Activated CD4-positive, alpha-beta T cell treated with anti-CD3 and anti-CD28 coated beads for 36 hours (primary cell): ENCODE data around the gene MCRIP2. TPM values are rescaled to one million over a fixed set of nuclear protein-coding genes. Genes with fewer than 3 reads are reported as not detected.
A peak's percentile ranks its signal among the peaks of the same experiment; 100 is the strongest.

Experiments
- ATAC-seq: fragments of 200-7000 bp; cut with Tn5 transposase; one replicate; pipeline ENCODE4 v1.10.0; 2021; ENCODE audit warnings: mild to moderate bottlenecking, moderate library complexity
- CTCF ChIA-PET: fragments of 350-600 bp; sonication (Branson Sonifier 250); formaldehyde crosslinking; loops from one replicate; lab custom pipeline; 2021; ENCODE audit warnings: antibody characterized with exemption; lab: Charles Lee
- POLR2A ChIA-PET: fragments of 350-600 bp; sonication (Branson Sonifier 250); formaldehyde crosslinking; loops from one replicate; lab custom pipeline; 2021; ENCODE audit warnings: antibody characterized with exemption, inconsistent platforms; lab: Charles Lee
- DNase-seq: peaks from one replicate; pipeline ENCODE4 v3.0.0-alpha.2; 2020
- H3K27ac Mint-ChIP-seq: one replicate; pipeline ENCODE4 v1.8.0; 2021; ENCODE audit warnings: mixed read lengths
- H3K27me3 Mint-ChIP-seq: one replicate; pipeline ENCODE4 v1.8.0; 2021; ENCODE audit warnings: mixed read lengths
- H3K36me3 Mint-ChIP-seq: one replicate; pipeline ENCODE4 v1.8.0; 2021; ENCODE audit warnings: low read depth, mixed read lengths
- H3K4me1 Mint-ChIP-seq: one replicate; pipeline ENCODE4 v1.8.0; 2021; ENCODE audit warnings: mixed read lengths
- H3K4me3 Mint-ChIP-seq: one replicate; pipeline ENCODE4 v1.8.0; 2021; ENCODE audit warnings: mild to moderate bottlenecking, moderate library complexity, mixed read lengths
- H3K9me3 Mint-ChIP-seq: one replicate; pipeline ENCODE4 v1.8.0; 2021; ENCODE audit warnings: low read depth, mixed read lengths
- intact Hi-C, 2 experiments: fragments of 100-400 bp; cut with DNase I in 1 of 2; cut with micrococcal nuclease in 1 of 2; formaldehyde crosslinking; loops; one replicate each; pipeline versions ENCODE4 v1.14.2 to v1.15.1; 2022 to 2024; cut with DNase I, micrococcal nuclease
- total RNA-seq, 2 experiments: library from RNA; stranded (reverse); gene quantifications; one replicate each; pipeline ENCODE4 v1.2.3, GENCODE V29; 2021

Gene MCRIP2
- total RNA-seq, 2 experiments from 2014 or later = 28.5 to 44.0 TPM

DNA sequence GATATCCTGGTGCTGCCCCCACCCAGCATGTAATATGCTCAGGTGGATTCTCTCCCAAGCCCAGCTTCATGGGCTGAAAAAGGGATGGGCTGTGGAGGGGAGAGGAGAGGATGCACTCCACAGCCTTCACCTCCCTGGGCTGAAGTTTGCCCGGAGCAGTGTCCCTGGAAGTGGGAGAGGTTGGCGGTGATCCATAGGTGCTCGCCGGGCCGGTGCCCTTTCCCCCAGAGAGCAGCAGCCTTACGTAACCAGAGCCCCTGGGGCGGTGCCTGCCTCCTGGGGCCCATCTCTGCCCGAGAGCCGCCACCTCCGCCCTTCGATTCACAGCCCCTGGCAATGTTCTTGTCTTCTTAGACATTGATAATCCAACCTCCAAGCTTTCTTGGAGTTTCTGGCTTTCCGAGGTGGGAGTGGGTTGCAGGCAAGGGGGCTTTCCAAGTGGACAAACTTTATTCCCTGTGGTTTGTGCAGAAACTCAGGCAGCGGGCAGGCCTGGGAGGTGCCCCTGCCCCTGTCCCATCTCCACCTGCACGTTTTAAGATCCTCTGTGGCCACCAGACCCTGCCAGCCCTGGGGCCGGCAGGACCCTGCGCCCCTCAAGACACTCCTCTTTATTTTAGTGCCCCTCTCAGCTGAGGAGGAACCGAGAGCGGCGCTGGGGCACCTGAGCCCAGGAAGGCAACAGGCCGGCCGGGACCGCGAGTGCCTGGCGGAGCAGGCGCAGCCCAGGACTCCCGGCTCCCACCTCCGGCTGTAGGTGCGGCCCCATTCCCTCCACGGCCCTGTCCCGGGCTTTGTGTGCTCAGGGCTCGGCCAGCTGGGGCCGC, 4.4 kb downstream of the MCRIP2 start:
- Mint-ChIP-seq H3K4me1 (peaks cover 19% of the 10 kb centered on the region), H3K4me3 (no peak overlapping the region), H3K27ac (no peak overlapping the region), H3K9me3 (no peaks in the 10 kb centered on the region), H3K36me3 (peaks cover 5% of the 10 kb centered on the region), H3K27me3 (no peaks in the 10 kb centered on the region)
- intact Hi-C loops = no loop called here
- ATAC-seq (no peak), DNase-seq (no peak)
- CTCF ChIA-PET = no interaction called here
- POLR2A ChIA-PET = no interaction called here

DNA sequence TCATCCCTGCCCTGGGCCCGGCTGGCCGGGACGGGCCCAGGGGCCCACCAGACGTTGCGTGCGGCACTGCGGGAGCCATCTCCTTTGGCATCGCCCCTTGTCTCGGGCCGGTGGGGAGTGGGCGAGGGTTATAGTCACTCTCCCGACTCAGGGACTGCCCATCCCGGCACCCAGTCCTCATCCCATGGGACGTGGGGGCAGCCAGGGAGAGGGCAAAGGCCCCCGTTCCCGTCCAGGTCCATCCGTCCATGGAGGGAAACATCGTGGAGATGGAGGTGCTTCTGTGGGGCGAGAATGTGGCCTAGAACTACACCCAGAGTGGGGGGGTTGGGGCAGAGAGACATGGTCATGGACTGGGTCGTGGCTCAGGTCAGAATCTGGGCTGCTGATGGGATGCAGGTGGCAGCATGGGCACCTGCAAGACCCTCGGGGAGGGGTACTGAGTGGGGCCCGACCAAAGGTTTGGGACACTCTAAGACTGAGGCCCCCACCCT, 5.1 kb downstream of the MCRIP2 start:
- ATAC-seq = no peak
- Mint-ChIP-seq H3K27ac (no peak overlapping the region), H3K27me3 (no peaks in the 10 kb centered on the region), H3K36me3 (peaks cover 5% of the 10 kb centered on the region), H3K4me3 (no peak overlapping the region), H3K4me1 (peaks cover 19% of the 10 kb centered on the region), H3K9me3 (no peaks in the 10 kb centered on the region)
- ChIA-PET CTCF (no interaction called here), POLR2A (interaction anchor here (1.5 kb wide), 1 partner anchor 13 kb away, joined by 3 read pairs; no protein-coding TSS in a partner anchor)
- no peak for DNase-seq
- intact Hi-C loops = no loop called here

DNA sequence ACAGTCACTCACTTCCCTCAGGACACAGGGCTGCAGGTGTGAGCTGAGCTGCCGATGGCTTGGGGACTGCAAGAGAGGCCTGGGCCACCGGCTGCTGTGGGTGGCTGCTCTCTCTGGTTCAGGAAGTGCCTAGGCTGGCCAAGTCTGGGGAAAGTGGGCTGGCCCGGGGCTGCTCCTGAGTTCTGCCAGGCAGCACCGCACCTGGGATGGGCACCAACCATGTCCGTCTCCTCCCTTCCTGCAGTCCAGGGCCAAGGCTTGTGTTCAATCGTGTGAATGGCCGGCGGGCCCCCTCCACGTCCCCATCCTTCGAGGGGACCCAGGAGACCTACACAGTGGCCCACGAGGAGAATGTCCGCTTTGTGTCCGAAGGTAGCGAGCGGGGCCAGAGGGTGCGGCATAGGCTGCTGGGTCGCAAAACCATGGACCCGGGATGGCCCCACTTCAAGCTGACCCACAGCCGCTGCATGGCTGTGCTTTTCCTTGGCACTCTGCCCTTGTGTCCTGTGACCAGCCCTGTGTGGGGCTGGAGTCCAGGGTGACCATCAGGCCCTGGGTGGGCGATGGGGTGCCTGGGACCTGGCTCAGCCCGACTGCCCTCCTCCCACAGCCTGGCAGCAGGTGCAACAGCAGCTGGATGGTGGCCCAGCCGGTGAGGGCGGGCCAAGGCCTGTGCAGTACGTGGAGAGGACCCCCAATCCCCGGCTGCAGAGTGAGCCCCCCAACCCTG, 5.7 kb downstream of the MCRIP2 start:
- CTCF ChIA-PET = interaction anchor here (1.0 to 2.4 kb wide), 6 partner anchors 9 to 39 kb away, joined by 3 to 9 read pairs (median 4); partner anchors contain the start of gene METTL26
- ATAC-seq (no peak), DNase-seq (no peak)
- Mint-ChIP-seq H3K4me3 (no peak overlapping the region), H3K4me1 (peaks cover 19% of the 10 kb centered on the region), H3K9me3 (no peaks in the 10 kb centered on the region), H3K27ac (no peak overlapping the region), H3K27me3 (no peaks in the 10 kb centered on the region), H3K36me3 (peaks cover 5% of the 10 kb centered on the region)
- POLR2A ChIA-PET = interaction anchor here (1.5 kb wide), 1 partner anchor 12 kb away, joined by 3 read pairs; no protein-coding TSS in a partner anchor
- intact Hi-C loops = no loop called here

DNA sequence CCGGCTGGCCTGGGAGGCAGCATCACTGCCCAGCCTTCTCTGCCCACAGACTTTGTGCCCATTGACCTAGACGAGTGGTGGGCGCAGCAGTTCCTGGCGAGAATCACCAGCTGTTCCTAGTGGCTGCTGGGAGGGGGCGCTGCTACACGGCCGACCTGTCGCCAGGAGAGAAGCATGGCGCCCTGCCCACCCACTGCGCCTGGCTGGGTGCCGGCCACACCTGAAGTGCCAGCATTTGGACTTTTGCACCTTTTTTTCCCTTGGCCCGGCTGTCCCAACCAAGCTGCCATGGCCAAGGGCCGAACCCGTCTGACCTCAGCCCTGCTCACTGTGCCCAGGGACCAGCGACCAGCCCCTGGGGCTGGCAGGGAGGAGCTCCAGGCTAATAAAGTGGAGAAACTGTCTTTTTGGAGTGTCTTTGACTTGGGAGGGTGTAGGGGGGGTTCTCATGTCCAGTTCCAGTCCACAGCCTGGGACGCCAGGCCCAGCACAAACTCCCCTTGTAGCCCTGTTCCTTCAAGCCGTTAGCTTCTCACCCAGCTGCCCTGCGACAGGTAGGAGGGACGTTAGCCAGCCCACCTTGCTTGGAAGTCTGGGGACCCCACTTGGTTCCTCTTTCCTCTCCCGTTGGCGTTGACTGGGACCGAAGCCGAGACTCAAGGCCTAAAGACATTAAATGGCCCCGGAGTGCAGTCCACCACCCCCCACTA, 6.6 kb downstream of the MCRIP2 start:
- ChIA-PET POLR2A (interaction anchor here (1.5 kb wide), 1 partner anchor 11 kb away, joined by 3 read pairs; no protein-coding TSS in a partner anchor), CTCF (interaction anchor here (1.0 to 2.4 kb wide), 6 partner anchors 8 to 40 kb away, joined by 3 to 9 read pairs (median 4); partner anchors contain the start of gene METTL26)
- Mint-ChIP-seq H3K4me1 (peaks cover 19% of the 10 kb centered on the region), H3K9me3 (no peaks in the 10 kb centered on the region), H3K4me3 (peak overlapping the region; percentile 81), H3K27ac (peak overlapping the region; percentile 73), H3K36me3 (peaks cover 5% of the 10 kb centered on the region), H3K27me3 (no peaks in the 10 kb centered on the region)
- intact Hi-C loops = no loop called here
- peak; percentile 57 for ATAC-seq
- DNase-seq = peak; percentile 79

GRCh38 chr16:648781-649589, 7.4 kb downstream of the MCRIP2 start, which contains the start of gene WDR90:
TSS of gene WDR90 (plus strand) at chr16:649365. CDS start at chr16:649417, 52 bp downstream.
- peak within 1 kb of the TSS; percentile 73 for H3K27ac Mint-ChIP-seq
- ATAC-seq (peak; percentile 92), DNase-seq (peak; percentile 96)
- ChIA-PET POLR2A (interaction anchor here (0.6 to 1.2 kb wide), 2 partner anchors 10 to 13 kb away, joined by 3 to 4 read pairs; partner anchors contain the start of gene METTL26), CTCF (interaction anchor here (0.6 to 2.4 kb wide), 7 partner anchors 11 to 426 kb away, joined by 3 to 9 read pairs (median 4); partner anchors contain the start of gene METTL26)
- intact Hi-C loops = loop anchor here in 1 of 2 experiments (1.0 kb wide), 9 partner anchors 8 to 139 kb away; partner anchors contain the start of genes CAPN15, CHTF18, MCRIP2 and METTL26
- peaks cover 15% of the 10 kb centered on the region for H3K4me1 Mint-ChIP-seq
- peaks cover 5% of the 10 kb centered on the region for H3K36me3 Mint-ChIP-seq
- H3K9me3 Mint-ChIP-seq = no peaks in the 10 kb centered on the region
- H3K27me3 Mint-ChIP-seq = no peaks in the 10 kb centered on the region
- H3K4me3 Mint-ChIP-seq = peak within 1 kb of the TSS; percentile 81

DNA sequence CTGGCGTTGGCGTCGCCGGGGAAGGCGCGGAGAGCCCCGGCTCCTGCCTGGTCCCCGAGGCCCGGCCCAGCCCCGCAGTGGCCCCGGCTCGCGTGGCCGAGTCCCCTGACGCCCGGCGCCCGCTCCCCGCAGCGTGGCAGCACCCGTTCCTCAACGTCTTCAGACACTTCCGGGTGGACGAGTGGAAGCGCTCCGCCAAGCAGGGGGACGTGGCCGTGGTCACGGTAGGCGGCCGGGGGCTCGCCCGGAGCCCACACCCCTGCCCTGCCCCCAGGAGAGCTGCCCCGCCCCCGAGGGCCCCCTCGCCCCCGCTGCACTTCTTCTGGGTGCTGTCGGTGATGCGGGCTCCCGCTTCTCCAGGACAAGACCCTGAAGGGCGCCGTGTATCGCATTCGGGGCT, 8.0 kb downstream of the MCRIP2 start:
- no peaks in the 10 kb centered on the region for H3K27me3 Mint-ChIP-seq
- peak overlapping the region; percentile 71 for H3K4me3 Mint-ChIP-seq
- intact Hi-C loops = loop anchor here in 1 of 2 experiments (1.0 kb wide), 9 partner anchors 8 to 139 kb away; partner anchors contain the start of genes CAPN15, CHTF18, MCRIP2 and METTL26
- H3K4me1 Mint-ChIP-seq = peaks cover 9% of the 10 kb centered on the region
- DNase-seq (peak; percentile 37), ATAC-seq (peak; percentile 11)
- H3K36me3 Mint-ChIP-seq = peaks cover 2% of the 10 kb centered on the region
- no peaks in the 10 kb centered on the region for H3K9me3 Mint-ChIP-seq
- POLR2A ChIA-PET = interaction anchor here (0.6 to 1.2 kb wide), 2 partner anchors 9 to 13 kb away, joined by 3 to 4 read pairs; partner anchors contain the start of gene METTL26
- no peak overlapping the region for H3K27ac Mint-ChIP-seq
- CTCF ChIA-PET = interaction anchor here (0.6 to 2.4 kb wide), 5 partner anchors 11 to 427 kb away, joined by 3 to 9 read pairs (median 3); no protein-coding TSS in a partner anchor

DNA sequence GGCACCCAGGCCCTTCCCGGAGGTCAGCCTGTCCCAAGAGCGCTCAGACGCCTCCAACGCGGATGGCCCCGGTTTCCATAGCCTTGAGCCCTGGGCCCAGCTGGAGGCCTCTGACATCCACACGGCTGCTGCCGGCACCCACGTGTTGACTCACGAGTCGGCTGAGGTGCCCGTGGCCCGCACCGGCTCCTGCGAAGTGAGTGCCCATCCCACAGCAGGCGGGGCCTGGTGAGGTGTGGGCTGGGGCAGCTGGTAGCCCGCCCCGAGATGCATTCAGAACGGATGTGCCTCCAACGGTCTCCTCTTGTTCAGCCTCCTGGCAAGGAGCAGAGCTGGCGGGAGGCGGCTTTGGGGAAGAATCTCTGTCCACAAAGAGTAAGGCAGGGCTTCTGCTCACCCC, 10.2 kb downstream of the MCRIP2 start:
- H3K27ac Mint-ChIP-seq = no peak overlapping the region
- ChIA-PET POLR2A (no interaction called here), CTCF (no interaction called here)
- no peak overlapping the region for H3K4me3 Mint-ChIP-seq
- no peaks in the 10 kb centered on the region for H3K36me3 Mint-ChIP-seq
- intact Hi-C loops = no loop called here
- H3K4me1 Mint-ChIP-seq = peaks cover 6% of the 10 kb centered on the region
- DNase-seq (no peak), ATAC-seq (no peak)
- H3K9me3 Mint-ChIP-seq = no peaks in the 10 kb centered on the region
- no peaks in the 10 kb centered on the region for H3K27me3 Mint-ChIP-seq

- H3K4me1 Mint-ChIP-seq = peaks cover 6% of the 10 kb centered on the region
- H3K27me3 Mint-ChIP-seq = no peaks in the 10 kb centered on the region
- H3K27ac Mint-ChIP-seq = no peak overlapping the region
- ChIA-PET CTCF (no interaction called here), POLR2A (no interaction called here)
- DNase-seq = no peak
- H3K4me3 Mint-ChIP-seq = no peak overlapping the region
- no peaks in the 10 kb centered on the region for H3K36me3 Mint-ChIP-seq
- intact Hi-C loops = no loop called here
- ATAC-seq = no peak
- no peaks in the 10 kb centered on the region for H3K9me3 Mint-ChIP-seq
These were observed 11.1 kb downstream of the MCRIP2 start for GRCh38 chr16:652454-653305.

DNA sequence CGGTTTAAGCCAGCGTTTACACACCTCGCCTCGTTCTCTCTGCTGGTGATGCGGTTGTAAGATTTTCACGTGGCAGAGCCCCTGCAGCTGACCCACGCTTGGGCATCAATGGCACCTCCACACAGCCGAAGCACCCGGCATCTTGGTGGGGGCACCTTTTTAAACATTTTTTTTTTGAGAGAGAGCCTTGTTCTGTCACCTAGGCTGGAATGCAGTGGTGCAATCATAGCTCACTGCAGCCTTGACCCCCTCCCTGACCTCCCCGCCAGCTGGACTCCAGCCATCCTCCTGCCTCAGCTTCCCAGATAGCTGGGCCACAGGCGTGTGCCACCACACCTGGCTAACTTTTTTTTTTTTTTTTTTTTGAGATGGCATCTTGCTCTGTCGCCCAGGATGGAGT, 12.4 kb downstream of the MCRIP2 start:
- no peak overlapping the region for H3K4me3 Mint-ChIP-seq
- ATAC-seq (no peak), DNase-seq (no peak)
- intact Hi-C loops = no loop called here
- H3K4me1 Mint-ChIP-seq = peaks cover 4% of the 10 kb centered on the region
- POLR2A ChIA-PET = interaction anchor here (0.7 kb wide), 1 partner anchor 153 kb away, joined by 5 read pairs; no protein-coding TSS in a partner anchor
- H3K9me3 Mint-ChIP-seq = no peaks in the 10 kb centered on the region
- H3K36me3 Mint-ChIP-seq = peaks cover 4% of the 10 kb centered on the region
- CTCF ChIA-PET = no interaction called here
- H3K27me3 Mint-ChIP-seq = no peaks in the 10 kb centered on the region
- H3K27ac Mint-ChIP-seq = no peak overlapping the region
